Subcutaneous adipose tissue (tissue), 4 donors: ENCODE results near the gene SLC29A1. TPM values are rescaled to one million over a fixed set of nuclear protein-coding genes. Genes with fewer than 3 reads are reported as not detected.

Source experiments
- total RNA-seq, 4 donors: library from RNA; depleted of rRNA; stranded (reverse); fragments of >200 nt; gene quantifications; one replicate each; pipeline ENCODE4 v1.1.0, GENCODE V29; 2016
- TF ChIP-seq, protein P1 (sequence below): fragments of 450-650 bp; IDR thresholded peaks from one replicate; pipeline ENCODE4 v1.5.1; 2016; ENCODE audit warnings: low read depth, mild to moderate bottlenecking, control low read depth, antibody characterized with exemption, moderate library complexity

The SLC29A1 gene
- total RNA-seq, 4 donors from 2014 or later: 86.3 to 150 (median 113) TPM

DNA sequence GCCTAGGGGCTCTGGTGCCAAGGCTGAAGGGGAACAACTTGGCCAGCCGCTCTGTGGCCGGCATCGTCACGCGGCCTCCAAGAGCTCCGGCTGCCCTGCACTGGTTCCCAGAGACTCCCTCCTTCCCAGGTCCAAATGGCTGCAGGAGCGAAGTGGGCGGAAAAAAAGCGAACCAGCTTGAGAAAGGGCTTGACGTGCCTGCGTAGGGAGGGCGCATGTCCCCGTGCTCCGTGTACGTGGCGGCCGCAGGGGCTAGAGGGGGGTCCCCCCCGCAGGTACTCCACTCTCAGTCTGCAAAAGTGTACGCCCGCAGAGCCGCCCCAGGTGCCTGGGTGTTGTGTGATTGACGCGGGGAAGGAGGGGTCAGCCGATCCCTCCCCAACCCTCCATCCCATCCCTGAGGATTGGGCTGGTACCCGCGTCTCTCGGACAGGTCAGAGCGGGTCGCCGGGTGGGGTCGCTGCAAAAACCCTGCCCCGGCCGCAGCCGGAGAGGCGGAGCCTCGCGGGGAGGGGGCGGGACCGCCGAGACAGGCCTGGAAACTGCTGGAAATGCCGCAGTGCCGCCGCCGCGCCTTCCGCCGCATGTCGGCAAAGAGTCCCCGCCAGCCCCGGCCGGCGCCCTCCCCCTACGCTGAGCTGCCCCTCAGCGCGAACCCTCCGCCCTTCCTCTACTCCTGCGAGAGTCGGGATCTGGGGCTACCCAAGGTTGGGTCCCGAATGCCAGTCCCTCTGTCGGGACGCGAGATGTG lies 22.7 kb downstream of the SLC29A1 start:
- TF ChIP-seq, protein P1, sequence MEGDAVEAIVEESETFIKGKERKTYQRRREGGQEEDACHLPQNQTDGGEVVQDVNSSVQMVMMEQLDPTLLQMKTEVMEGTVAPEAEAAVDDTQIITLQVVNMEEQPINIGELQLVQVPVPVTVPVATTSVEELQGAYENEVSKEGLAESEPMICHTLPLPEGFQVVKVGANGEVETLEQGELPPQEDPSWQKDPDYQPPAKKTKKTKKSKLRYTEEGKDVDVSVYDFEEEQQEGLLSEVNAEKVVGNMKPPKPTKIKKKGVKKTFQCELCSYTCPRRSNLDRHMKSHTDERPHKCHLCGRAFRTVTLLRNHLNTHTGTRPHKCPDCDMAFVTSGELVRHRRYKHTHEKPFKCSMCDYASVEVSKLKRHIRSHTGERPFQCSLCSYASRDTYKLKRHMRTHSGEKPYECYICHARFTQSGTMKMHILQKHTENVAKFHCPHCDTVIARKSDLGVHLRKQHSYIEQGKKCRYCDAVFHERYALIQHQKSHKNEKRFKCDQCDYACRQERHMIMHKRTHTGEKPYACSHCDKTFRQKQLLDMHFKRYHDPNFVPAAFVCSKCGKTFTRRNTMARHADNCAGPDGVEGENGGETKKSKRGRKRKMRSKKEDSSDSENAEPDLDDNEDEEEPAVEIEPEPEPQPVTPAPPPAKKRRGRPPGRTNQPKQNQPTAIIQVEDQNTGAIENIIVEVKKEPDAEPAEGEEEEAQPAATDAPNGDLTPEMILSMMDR: no peak

DNA sequence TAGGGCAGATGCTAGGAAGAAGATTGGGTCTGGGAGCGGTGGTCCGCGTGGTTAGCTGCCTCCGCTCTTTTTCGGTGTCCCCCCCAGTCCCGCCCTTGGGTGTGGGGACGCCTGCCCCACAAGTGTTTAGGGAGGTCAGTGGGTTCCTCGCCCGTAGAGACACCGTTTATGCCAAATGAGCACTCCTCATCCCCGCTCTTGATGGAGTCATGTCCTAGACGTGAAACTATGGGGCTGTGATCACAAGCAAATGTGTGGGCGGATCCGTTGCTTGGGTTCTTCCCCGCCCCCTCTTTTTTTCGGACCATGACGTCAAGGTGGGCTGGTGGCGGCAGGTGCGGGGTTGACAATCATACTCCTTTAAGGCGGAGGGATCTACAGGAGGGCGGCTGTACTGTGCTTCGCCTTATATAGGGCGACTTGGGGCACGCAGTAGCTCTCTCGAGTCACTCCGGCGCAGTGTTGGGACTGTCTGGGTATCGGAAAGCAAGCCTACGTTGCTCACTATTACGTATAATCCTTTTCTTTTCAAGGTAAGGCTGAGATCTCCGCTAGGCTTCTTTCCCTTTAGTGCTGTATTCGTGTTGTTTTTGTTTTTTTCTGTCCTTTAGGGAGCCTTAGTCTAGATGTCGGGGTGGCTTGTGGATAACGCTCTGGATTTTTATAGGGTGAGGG lies 23.4 kb downstream of the SLC29A1 start, which contains the start of gene HSP90AB1:
Gene HSP90AB1 (plus strand): TSS at position 439 of the 675 bp plus-strand sequence. CDS start 1,529 bp downstream, outside the sequence.
- TF ChIP-seq, protein P1: no peak

GRCh38 chr6:44247338-44248302 lies 24.2 kb downstream of the SLC29A1 start:
- TF ChIP-seq, protein P1: no peak

DNA sequence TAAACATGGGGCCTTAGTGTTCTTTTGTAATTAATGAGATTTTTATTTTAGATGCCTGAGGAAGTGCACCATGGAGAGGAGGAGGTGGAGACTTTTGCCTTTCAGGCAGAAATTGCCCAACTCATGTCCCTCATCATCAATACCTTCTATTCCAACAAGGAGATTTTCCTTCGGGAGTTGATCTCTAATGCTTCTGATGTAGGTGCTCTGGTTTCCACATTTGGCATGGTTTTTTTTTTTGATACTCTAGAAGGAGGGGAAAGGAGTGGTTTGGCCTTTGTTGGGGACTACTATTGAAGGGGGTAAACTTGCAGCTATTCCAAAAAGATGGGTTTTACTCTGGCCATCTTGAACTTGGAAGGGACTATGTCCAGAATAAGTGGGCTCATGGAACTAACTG lies 25.2 kb downstream of the SLC29A1 start:
- TF ChIP-seq, protein P1: no peak

DNA sequence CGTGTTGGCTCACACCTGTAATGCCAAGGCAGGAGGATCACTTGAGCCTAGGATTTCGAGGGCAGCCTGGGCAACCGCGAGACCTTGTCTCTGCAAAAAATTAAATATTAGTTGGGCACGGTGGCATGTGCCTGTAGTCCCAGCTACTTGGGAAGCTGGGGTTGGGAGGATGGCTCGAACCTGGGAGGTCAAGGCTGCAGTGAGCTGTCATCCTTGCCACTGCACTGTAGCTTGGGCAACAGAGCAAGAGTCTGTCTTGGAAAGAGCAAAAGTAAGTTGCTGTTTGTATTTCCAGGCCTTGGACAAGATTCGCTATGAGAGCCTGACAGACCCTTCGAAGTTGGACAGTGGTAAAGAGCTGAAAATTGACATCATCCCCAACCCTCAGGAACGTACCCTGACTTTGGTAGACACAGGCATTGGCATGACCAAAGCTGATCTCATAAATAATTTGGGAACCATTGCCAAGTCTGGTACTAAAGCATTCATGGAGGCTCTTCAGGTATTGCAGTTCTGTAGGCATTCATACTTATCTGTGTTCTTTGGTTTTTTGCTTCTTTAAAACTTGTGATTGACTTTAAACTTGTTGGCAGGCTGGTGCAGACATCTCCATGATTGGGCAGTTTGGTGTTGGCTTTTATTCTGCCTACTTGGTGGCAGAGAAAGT lies 25.8 kb downstream of the SLC29A1 start:
- TF ChIP-seq, protein P1: no peak

DNA sequence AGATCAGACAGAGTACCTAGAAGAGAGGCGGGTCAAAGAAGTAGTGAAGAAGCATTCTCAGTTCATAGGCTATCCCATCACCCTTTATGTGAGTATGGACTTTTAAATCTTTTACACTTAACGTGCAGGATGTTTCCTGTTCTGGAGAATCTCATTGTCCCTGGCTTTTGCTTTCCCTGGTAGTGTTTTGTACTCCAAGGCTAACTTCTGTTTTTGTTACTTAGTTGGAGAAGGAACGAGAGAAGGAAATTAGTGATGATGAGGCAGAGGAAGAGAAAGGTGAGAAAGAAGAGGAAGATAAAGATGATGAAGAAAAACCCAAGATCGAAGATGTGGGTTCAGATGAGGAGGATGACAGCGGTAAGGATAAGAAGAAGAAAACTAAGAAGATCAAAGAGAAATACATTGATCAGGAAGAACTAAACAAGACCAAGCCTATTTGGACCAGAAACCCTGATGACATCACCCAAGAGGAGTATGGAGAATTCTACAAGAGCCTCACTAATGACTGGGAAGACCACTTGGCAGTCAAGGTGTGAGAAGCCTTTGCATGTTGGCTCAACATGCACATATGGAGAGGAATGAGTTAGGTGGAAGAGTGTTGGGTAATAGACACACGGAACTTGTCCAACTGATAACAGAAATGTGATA lies 26.8 kb downstream of the SLC29A1 start:
- TF ChIP-seq, protein P1: no peak
